Osteocyte (in vitro differentiated cells): Measurements from ENCODE around the gene SH2D5. TPM values are rescaled to one million over a fixed set of nuclear protein-coding genes. Genes with fewer than 3 reads are reported as not detected.

ENCODE experiments used
- DNase-seq: peaks from one replicate; pipeline ENCODE4 v3.0.0; 2021; ENCODE audit warnings: mixed read lengths; ENCODE audit not compliant: unreplicated experiment; ENCODE audit errors: extremely low spot score
- H3K27ac Mint-ChIP-seq: one replicate; pipeline ENCODE4 v1.8.0; 2021; ENCODE audit warnings: mild to moderate bottlenecking, mixed read lengths; ENCODE audit not compliant: unreplicated experiment
- H3K27me3 Mint-ChIP-seq: one replicate; pipeline ENCODE4 v1.8.0; 2021; ENCODE audit warnings: mixed read lengths; ENCODE audit not compliant: unreplicated experiment
- H3K36me3 Mint-ChIP-seq: one replicate; pipeline ENCODE4 v1.8.0; 2021; ENCODE audit warnings: mixed read lengths; ENCODE audit not compliant: unreplicated experiment
- H3K4me1 Mint-ChIP-seq: one replicate; pipeline ENCODE4 v1.8.0; 2021; ENCODE audit warnings: mixed read lengths; ENCODE audit not compliant: unreplicated experiment
- H3K4me3 Mint-ChIP-seq: one replicate; pipeline ENCODE4 v1.8.0; 2021; ENCODE audit warnings: mild to moderate bottlenecking, moderate library complexity, mixed read lengths; ENCODE audit not compliant: unreplicated experiment
- H3K9me3 Mint-ChIP-seq: one replicate; pipeline ENCODE4 v1.8.0; 2021; ENCODE audit warnings: mixed read lengths; ENCODE audit not compliant: unreplicated experiment
- total RNA-seq: library from RNA; stranded (reverse); gene quantifications from 2 replicates; pipeline ENCODE4 v1.2.1, GENCODE V29; 2021
- TF ChIP-seq, protein P1 (sequence below): fragments of 200-600 bp; sonication (generic); IDR thresholded peaks from 2 replicates; pipeline ENCODE4 v1.5.0; 2021; ENCODE audit warnings: antibody characterized with exemption, mild to moderate bottlenecking, moderate library complexity

The SH2D5 gene
- total RNA-seq, 1 donor from 2014 or later, result 0.46 TPM

DNA sequence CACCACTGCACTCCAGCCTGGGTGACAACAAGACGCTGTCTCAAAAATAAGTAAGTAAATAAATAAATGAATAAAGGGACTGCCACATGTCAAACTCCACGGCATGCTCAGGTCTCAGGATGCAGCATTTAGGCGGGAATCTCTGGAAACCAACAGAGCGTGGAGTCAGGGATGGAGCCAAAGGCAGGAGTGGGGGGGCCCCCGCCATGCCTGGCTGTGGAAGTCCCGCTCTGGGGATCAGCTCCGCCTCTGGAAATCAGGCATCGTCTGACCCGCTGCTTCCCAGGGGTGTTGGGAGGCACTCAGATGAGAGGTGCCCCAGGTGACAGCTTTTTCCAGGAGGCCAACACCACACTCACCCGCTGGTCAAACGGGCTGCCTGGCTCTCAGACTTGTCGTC is 34.9 kb downstream of the SH2D5 start:
- no peaks in the 10 kb centered on the region for H3K27me3 Mint-ChIP-seq
- TF ChIP-seq, protein P1, sequence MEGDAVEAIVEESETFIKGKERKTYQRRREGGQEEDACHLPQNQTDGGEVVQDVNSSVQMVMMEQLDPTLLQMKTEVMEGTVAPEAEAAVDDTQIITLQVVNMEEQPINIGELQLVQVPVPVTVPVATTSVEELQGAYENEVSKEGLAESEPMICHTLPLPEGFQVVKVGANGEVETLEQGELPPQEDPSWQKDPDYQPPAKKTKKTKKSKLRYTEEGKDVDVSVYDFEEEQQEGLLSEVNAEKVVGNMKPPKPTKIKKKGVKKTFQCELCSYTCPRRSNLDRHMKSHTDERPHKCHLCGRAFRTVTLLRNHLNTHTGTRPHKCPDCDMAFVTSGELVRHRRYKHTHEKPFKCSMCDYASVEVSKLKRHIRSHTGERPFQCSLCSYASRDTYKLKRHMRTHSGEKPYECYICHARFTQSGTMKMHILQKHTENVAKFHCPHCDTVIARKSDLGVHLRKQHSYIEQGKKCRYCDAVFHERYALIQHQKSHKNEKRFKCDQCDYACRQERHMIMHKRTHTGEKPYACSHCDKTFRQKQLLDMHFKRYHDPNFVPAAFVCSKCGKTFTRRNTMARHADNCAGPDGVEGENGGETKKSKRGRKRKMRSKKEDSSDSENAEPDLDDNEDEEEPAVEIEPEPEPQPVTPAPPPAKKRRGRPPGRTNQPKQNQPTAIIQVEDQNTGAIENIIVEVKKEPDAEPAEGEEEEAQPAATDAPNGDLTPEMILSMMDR, result no peak
- no peak overlapping the region for H3K4me3 Mint-ChIP-seq
- no peak for DNase-seq
- no peaks in the 10 kb centered on the region for H3K9me3 Mint-ChIP-seq
- H3K36me3 Mint-ChIP-seq, result no peaks in the 10 kb centered on the region
- peaks cover 19% of the 10 kb centered on the region for H3K4me1 Mint-ChIP-seq
- H3K27ac Mint-ChIP-seq, result peak overlapping the region; percentile 92

DNA sequence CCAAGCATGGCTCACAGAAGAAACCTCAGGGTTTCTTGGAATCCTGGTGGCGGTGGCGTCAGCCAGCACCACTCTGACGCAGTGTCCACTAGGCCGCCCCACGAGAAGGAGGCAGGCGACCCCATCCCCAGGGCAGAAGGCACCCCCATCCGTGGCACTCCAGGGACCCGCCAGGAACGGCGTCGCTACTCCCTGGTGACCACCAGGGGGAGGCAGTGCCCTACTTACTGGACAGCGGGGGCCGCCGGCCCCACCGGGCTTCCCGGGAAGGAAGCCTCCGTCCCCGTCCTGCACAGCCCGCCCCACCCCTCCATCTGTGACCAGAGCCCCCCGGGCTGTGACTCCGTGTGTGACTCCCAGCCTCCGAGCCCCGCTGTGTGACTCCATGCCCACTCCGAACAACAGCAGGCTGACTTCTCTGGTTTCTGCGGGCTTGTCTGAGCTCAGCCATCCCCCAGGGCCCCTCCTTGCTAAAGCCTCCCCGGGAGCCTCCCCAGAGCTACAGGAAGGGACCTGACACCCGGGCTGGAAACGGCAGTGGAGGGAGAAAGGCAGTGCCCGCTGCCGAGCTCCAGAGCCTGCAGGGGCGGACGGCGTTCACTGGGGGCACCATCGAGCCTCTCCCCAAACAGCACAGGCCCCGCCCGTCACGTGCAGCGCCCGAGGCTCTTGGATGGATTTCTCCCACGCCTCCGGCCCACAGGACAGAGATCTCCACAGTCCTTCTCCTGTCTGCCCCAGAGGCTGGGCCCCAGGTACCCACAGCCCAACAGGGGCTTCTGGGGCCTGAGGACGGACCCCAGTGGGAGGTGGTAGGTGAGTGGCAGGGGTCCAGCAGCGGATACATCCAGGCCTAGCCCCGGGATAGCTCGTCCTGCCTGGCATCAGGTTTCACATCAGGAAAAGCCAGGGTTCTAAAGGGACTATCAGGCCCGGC is 35.8 kb downstream of the SH2D5 start:
- Mint-ChIP-seq H3K9me3 (no peaks in the 10 kb centered on the region), H3K4me1 (peaks cover 19% of the 10 kb centered on the region), H3K27me3 (no peaks in the 10 kb centered on the region), H3K4me3 (peak overlapping the region; percentile 84), H3K36me3 (no peaks in the 10 kb centered on the region), H3K27ac (peak overlapping the region; percentile 92)
- TF ChIP-seq, protein P1, result peak; percentile 91
- peak; percentile 97 for DNase-seq

DNA sequence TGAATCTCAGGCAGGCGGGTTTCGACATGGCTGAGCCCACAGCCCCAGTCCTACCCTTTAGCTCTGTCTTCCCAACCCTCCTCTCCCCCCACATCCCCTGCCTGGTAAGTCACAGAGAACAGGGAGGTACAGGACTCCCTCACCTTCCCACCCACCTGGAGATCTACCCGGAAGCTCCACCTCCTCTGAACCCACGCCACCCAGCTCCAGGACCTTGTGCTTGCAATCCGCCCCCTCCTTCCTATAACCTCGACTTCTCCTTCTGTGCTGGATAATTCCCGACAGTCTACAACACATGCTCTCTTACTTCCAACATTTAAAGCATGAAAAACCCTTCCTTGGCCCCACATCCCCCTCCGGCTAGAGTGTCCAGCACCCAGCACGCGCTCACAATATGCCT is 37.0 kb downstream of the SH2D5 start:
- Mint-ChIP-seq H3K27me3 (no peaks in the 10 kb centered on the region), H3K4me3 (peak overlapping the region; percentile 84)

DNA sequence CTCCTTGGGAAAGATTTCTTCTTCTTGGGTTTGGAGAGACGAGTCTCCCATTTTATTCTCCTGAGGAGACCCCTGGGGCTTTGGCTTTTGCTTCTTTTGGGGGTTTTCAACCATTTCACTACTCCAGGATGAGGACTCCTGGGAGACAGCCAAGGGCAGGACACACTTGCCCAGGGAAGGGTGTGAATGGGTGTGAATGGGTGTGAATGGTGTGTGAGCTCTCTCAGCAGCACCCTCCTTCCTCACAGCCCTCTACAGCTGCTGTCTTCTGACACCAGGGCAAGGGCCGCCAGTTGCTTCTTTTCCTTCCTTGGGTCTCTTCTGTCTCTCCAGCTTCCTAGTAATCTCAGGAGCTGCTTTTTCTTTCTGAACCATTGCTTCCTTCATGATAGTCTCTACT is 38.9 kb downstream of the SH2D5 start:
- Mint-ChIP-seq H3K9me3 (no peaks in the 10 kb centered on the region), H3K4me1 (peaks cover 18% of the 10 kb centered on the region), H3K27me3 (no peaks in the 10 kb centered on the region), H3K4me3 (no peak overlapping the region), H3K27ac (no peak overlapping the region), H3K36me3 (no peaks in the 10 kb centered on the region)
- TF ChIP-seq, protein P1, result no peak
- no peak for DNase-seq

More for the DNA sequence above, 37.0 kb downstream of the SH2D5 start:
- H3K36me3 Mint-ChIP-seq, result no peaks in the 10 kb centered on the region
- TF ChIP-seq, protein P1, result no peak
- peaks cover 19% of the 10 kb centered on the region for H3K4me1 Mint-ChIP-seq
- no peak for DNase-seq
- H3K9me3 Mint-ChIP-seq, result no peaks in the 10 kb centered on the region
- no peak overlapping the region for H3K27ac Mint-ChIP-seq

DNA sequence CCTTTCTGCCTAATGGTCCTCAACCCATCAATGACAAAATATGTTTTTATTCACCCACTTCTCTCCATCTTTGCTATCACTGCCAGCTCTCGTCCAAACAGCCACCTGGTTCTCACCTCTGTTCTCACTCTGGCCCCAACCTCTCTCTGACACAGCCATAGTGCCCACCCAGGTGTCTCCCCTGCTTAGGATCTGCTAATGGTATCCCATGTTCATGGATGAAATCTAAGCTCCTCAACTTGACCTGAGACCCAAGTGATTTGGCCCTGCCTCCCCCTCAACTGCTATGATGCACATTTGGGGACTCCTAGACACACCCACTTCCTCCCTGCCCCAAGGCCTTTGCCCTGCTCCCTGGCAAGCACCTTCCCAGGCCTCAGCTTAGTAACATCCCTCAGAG is 40.6 kb downstream of the SH2D5 start:
- TF ChIP-seq, protein P1, result no peak
- no peak for DNase-seq
- H3K27me3 Mint-ChIP-seq, result no peaks in the 10 kb centered on the region
- no peaks in the 10 kb centered on the region for H3K36me3 Mint-ChIP-seq
- H3K4me3 Mint-ChIP-seq, result no peak overlapping the region
- no peaks in the 10 kb centered on the region for H3K9me3 Mint-ChIP-seq
- no peak overlapping the region for H3K27ac Mint-ChIP-seq
- H3K4me1 Mint-ChIP-seq, result peaks cover 4% of the 10 kb centered on the region
